K562 (cell line): ENCODE measurements around the gene MYOZ2. TPM values are rescaled to one million over a fixed set of nuclear protein-coding genes. Genes with fewer than 3 reads are reported as not detected.

Experiments used
- ATAC-seq: fragments of 200-7000 bp; cut with Tn5 transposase; 3 replicates; pipeline ENCODE4 v1.9.1; 2020; ENCODE audit warnings: moderate library complexity
- BruUV-seq: library from RNA; stranded (reverse); fragments of 400-500 nt; replicated peaks from 2 replicates; lab custom pipeline; 2021; lab: Mats Ljungman, UMichigan
- CTCF ChIA-PET: fragments of 300-600 bp; formaldehyde crosslinking; extraction: SDS; loops from one replicate; lab custom pipeline; 2021; ENCODE audit warnings: low intra/inter-chr PET ratio; lab: Yijun Ruan, JAX
- POLR2A ChIA-PET: fragments of 300-600, 350-650 bp; sonication (Branson Sonifier 250); formaldehyde crosslinking; extraction: SDS; loops from one replicate; lab custom pipeline; 2021; ENCODE audit warnings: antibody characterized with exemption, inconsistent platforms; lab: Yijun Ruan, JAX
- DNase-seq, 4 experiments: peaks; one replicate each; pipeline versions ENCODE4 v3.0.0 to v3.0.0-alpha.2; 2011 to 2018; ENCODE audit warnings: low spot score in 3 of 4, mixed read lengths in 3 of 4; ENCODE audit errors: extremely low read depth in 1 of 4
- FAIRE-seq: peaks from 2 replicates; lab custom pipeline; 2011; peaks lifted over from hg19 to GRCh38; lab: Jason Lieb, UNC
- H2AFZ ChIP-seq: 2 replicates; pipeline ENCODE4 v1.6.0; 2011; ENCODE audit warnings: low read depth, low read length, control low read depth, inconsistent platforms
- H3K27ac ChIP-seq: fragments of 200-600 bp; 3 replicates; pipeline ENCODE4 v1.8.0; 2011; ENCODE audit warnings: low read depth, mild to moderate bottlenecking, control low read depth, inconsistent platforms, low read length, moderate library complexity, mixed read lengths; ENCODE audit errors: extremely low read depth
- H3K27me3 ChIP-seq, 2 experiments: fragments of 300-600 bp in 1 of 2; 2 replicates in 1 of 2; 3 replicates in 1 of 2; pipeline versions ENCODE4 v1.6.0 to v1.8.0; 2011; ENCODE audit warnings: inconsistent platforms in 2 of 2, low read length in 2 of 2, mild to moderate bottlenecking in 1 of 2, mixed read lengths in 1 of 2, moderate library complexity in 1 of 2; ENCODE audit not compliant: control insufficient read depth in 2 of 2, insufficient read depth in 2 of 2
- H3K36me3 ChIP-seq: fragments of 300-600 bp; 3 replicates; pipeline ENCODE4 v1.8.0; 2011; ENCODE audit warnings: mild to moderate bottlenecking, low read length, inconsistent platforms; ENCODE audit not compliant: control insufficient read depth, insufficient read depth
- H3K4me1 ChIP-seq, 2 experiments: fragments of 200-600 bp in 1 of 2; replicated peaks in 1 of 2; 2 replicates in 1 of 2; 3 replicates in 1 of 2; pipeline versions ENCODE4 v1.5.1 to v1.8.0; 2011; ENCODE audit warnings: inconsistent platforms in 2 of 2, low read length in 2 of 2, mild to moderate bottlenecking in 1 of 2, mixed read lengths in 1 of 2, moderate library complexity in 1 of 2; ENCODE audit not compliant: control insufficient read depth in 2 of 2, insufficient read depth in 2 of 2
- H3K4me2 ChIP-seq: 2 replicates; pipeline ENCODE4 v1.6.1; 2011; ENCODE audit warnings: low read length, control low read depth, inconsistent platforms, mixed read lengths; ENCODE audit not compliant: insufficient read depth
- H3K4me3 ChIP-seq: fragments of 200-600 bp; sonication (generic), shearing (Covaris generic); 2 replicates; pipeline ENCODE4 v1.5.1; 2016; ENCODE audit warnings: control low read depth, inconsistent platforms
- H3K79me2 ChIP-seq: fragments of 200-600 bp; 3 replicates; pipeline ENCODE4 v1.8.0; 2011; ENCODE audit warnings: low read length, inconsistent platforms; ENCODE audit not compliant: control insufficient read depth, insufficient read depth
- H3K9ac ChIP-seq, 2 experiments: 2 replicates each; pipeline versions ENCODE4 v1.6.0 to v1.6.1; 2011; ENCODE audit warnings: low read depth in 2 of 2, low read length in 2 of 2, control low read depth in 1 of 2, inconsistent platforms in 1 of 2, mild to moderate bottlenecking in 1 of 2, mixed read lengths in 1 of 2; ENCODE audit not compliant: insufficient read depth in 1 of 2
- H3K9me1 ChIP-seq: one replicate; pipeline ENCODE4 v1.6.0; 2011; ENCODE audit warnings: inconsistent platforms, mild to moderate bottlenecking, low read length, moderate library complexity; ENCODE audit not compliant: control insufficient read depth, insufficient read depth
- H3K9me3 ChIP-seq: replicated peaks from 2 replicates; pipeline ENCODE4 v1.5.1; 2011; ENCODE audit warnings: low read depth, low read length, inconsistent platforms; ENCODE audit not compliant: control insufficient read depth, insufficient read depth
- H4K20me1 ChIP-seq: replicated peaks from 2 replicates; pipeline ENCODE4 v1.6.1; 2011; ENCODE audit warnings: low read length, inconsistent platforms, mixed read lengths; ENCODE audit not compliant: control insufficient read depth, insufficient read depth
- CBX3 ChIP-seq, 2 experiments: IDR thresholded peaks; 1 replicate in 1 of 2; 2 replicates in 1 of 2; pipeline ENCODE4 v1.6.1; 2012; ENCODE audit warnings: inconsistent platforms in 2 of 2, low read length in 2 of 2, borderline replicate concordance in 1 of 2, control low read depth in 1 of 2
- DPF2 ChIP-seq: fragments of 450-650 bp; IDR thresholded peaks from 2 replicates; pipeline ENCODE4 v1.6.1; 2016
- E4F1 ChIP-seq: fragments of 250-450 bp; sonication (Bioruptor Pico); IDR thresholded peaks from 2 replicates; pipeline ENCODE4 v1.5.0; 2021; ENCODE audit warnings: mild to moderate bottlenecking, borderline replicate concordance
- FOSL1 ChIP-seq: fragments of 200-800 bp; sonication (Bioruptor generic); conservative IDR thresholded peaks from 2 replicates; pipeline ENCODE4 v1.6.1; 2016; ENCODE audit warnings: missing genetic modification characterization, missing compliant biosample characterization
- GABPA ChIP-seq: fragments of 200-800 bp; sonication (Bioruptor generic); conservative IDR thresholded peaks from 2 replicates; pipeline ENCODE4 v1.6.1; 2016; ENCODE audit warnings: low read depth, missing genetic modification characterization, missing compliant biosample characterization
- HMGN3 ChIP-seq: IDR thresholded peaks from 2 replicates; pipeline ENCODE4 v1.6.1; 2011; ENCODE audit warnings: borderline replicate concordance, low read depth, mild to moderate bottlenecking, mixed read lengths, low read length; ENCODE audit not compliant: insufficient read length; ENCODE audit errors: extremely low read depth
- KDM5B ChIP-seq: fragments of 200-600 bp; sonication (generic); IDR thresholded peaks from 2 replicates; pipeline ENCODE4 v1.6.1; 2012; ENCODE audit warnings: low read depth, mild to moderate bottlenecking, moderate library complexity, low read length, control low read depth, inconsistent platforms; ENCODE audit not compliant: insufficient replicate concordance
- KLF10 ChIP-seq: fragments of 250-450 bp; sonication (Bioruptor Pico); IDR thresholded peaks from 2 replicates; pipeline ENCODE4 v1.6.1; 2021; ENCODE audit warnings: matching md5 sums
- MAFG ChIP-seq: fragments of 450-650 bp; conservative IDR thresholded peaks from 2 replicates; pipeline ENCODE4 v1.6.1; 2016; ENCODE audit warnings: missing genetic modification characterization, missing compliant biosample characterization
- PKNOX1 ChIP-seq: fragments of 450-650 bp; IDR thresholded peaks from 2 replicates; pipeline ENCODE4 v1.6.1; 2016
- PPARD ChIP-seq: fragments of 250-450 bp; sonication (Bioruptor Pico); IDR thresholded peaks from 2 replicates; pipeline ENCODE4 v1.8.0; 2022; ENCODE audit warnings: inconsistent platforms, mild to moderate bottlenecking, moderate library complexity
- RBBP5 ChIP-seq: fragments of 200-600 bp; sonication (generic); IDR thresholded peaks from 2 replicates; pipeline ENCODE4 v1.6.1; 2012; ENCODE audit warnings: borderline replicate concordance, mild to moderate bottlenecking, low read length, control low read depth, inconsistent platforms; ENCODE audit not compliant: insufficient read depth, poor library complexity, severe bottlenecking
- RUNX1 ChIP-seq: sonication (generic); IDR thresholded peaks from 2 replicates; pipeline ENCODE4 v1.6.1; 2016; ENCODE audit warnings: antibody characterized with exemption, low read depth
- SRSF7 ChIP-seq: fragments of 200-400 bp; formaldehyde crosslinking; optimal IDR thresholded peaks from 2 replicates; pipeline ENCODE3; 2017; ENCODE audit warnings: mild to moderate bottlenecking, low read depth, low read length
- TGIF2 ChIP-seq: sonication (generic); formaldehyde crosslinking; IDR thresholded peaks from 2 replicates; pipeline ENCODE4 v1.8.1; 2022; ENCODE audit warnings: mild to moderate bottlenecking, missing genetic modification reagents, moderate library complexity
- ZFX ChIP-seq: sonication (generic); formaldehyde crosslinking; IDR thresholded peaks from 2 replicates; pipeline ENCODE4 v1.8.0; 2022; ENCODE audit warnings: mild to moderate bottlenecking, missing genetic modification reagents, moderate library complexity
- ZNF134 ChIP-seq: fragments of 250-450 bp; sonication (Bioruptor Pico); conservative IDR thresholded peaks from 2 replicates; pipeline ENCODE4 v1.4.0; 2020
- ZNF778 ChIP-seq: fragments of 450-650 bp; formaldehyde crosslinking; IDR thresholded peaks from 2 replicates; pipeline ENCODE4 v1.4.0; 2020; ENCODE audit warnings: mild to moderate bottlenecking, moderate library complexity
- WGBS: fragments of 100-300 bp; shearing (Covaris generic); methylation state at CpG from one replicate; pipeline ENCODE4 v1.1.6; 2016; ENCODE audit warnings: low coverage, mixed read lengths; ENCODE audit not compliant: insufficient coverage; ENCODE audit errors: missing lambda C conversion rate; 5-methylcytosine and 5-hydroxymethylcytosine counted together
- in situ Hi-C: fragments of 300-500 bp; cut with MboI; formaldehyde crosslinking; loops from 4 replicates; pipeline ENCODE4 v1.15.0; 2018; ENCODE audit warnings: inconsistent platforms, mixed read lengths
- intact Hi-C: fragments of 100-400 bp; cut with micrococcal nuclease; formaldehyde crosslinking; loops from 2 replicates; pipeline ENCODE4 v1.14.2; 2022
- polyA plus RNA-seq, 8 experiments: library from polyadenylated mRNA; depleted of rRNA in 4 of 8; stranded (reverse) in 5 of 8; unstranded in 3 of 8; fragments of >200 nt; fragmentation: Nextera tagmentation in 2 of 8; fragmentation: Illumina TruSeq in 1 of 8; extraction: Ambion mirVana in 2 of 8; extraction: Trizol in 1 of 8; gene quantifications; 2 replicates each; pipeline versions ENCODE4 v1.2.1 to v1.2.3, GENCODE V29; 2011 to 2014; ENCODE audit warnings: inconsistent platforms in 1 of 8, missing spikeins in 1 of 8
- total RNA-seq, 7 experiments: library from RNA; depleted of rRNA in 6 of 7; stranded (reverse); fragments of >200 nt in 6 of 7; fragmentation: Illumina TruSeq in 2 of 7; extraction: Trizol in 2 of 7; gene quantifications; 2 replicates each; pipeline versions ENCODE4 v1.2.1 to v1.2.3, GENCODE V29; 2011 to 2021; ENCODE audit warnings: low replicate concordance in 1 of 7

Gene MYOZ2
- total and polyA plus RNA-seq, 9 of the 15 experiments (the other 6 are each of a cell fraction or from before 2014, with no cell fraction given) = not detected

- TF ChIP-seq ZNF134 (CRISPR knock-in tag) = no peak
- no peak for TF ChIP-seq ZFX (CRISPR knock-in tag)
- TF ChIP-seq DPF2 = no peak
- TF ChIP-seq PKNOX1 = no peak
- TF ChIP-seq FOSL1 = no peak
- TF ChIP-seq RUNX1 = no peak
- TF ChIP-seq KLF10 (CRISPR knock-in tag) = no peak
- TF ChIP-seq RBBP5 = no peak
- no peak for TF ChIP-seq TGIF2
- no peak for TF ChIP-seq KDM5B
- TF ChIP-seq ZNF778 (CRISPR knock-in tag) = no peak
- TF ChIP-seq CBX3 (IDR thresholded peaks at IDR 0.05; ENCODE audit: borderline replicate concordance in 1 of 2, low read length in 2 of 2) = no peak
- no peak for TF ChIP-seq E4F1 (CRISPR knock-in tag)
- TF ChIP-seq MAFG (tag) = no peak
- no peak for TF ChIP-seq HMGN3
- no peak for TF ChIP-seq SRSF7
- no peak for TF ChIP-seq PPARD (CRISPR knock-in tag)
- no peak for TF ChIP-seq GABPA
- 0 out of 2 replicates have a peak, but pooled peaks cover 1% of the 10 kb centered on the region for H3K9me3 ChIP-seq
- H3K36me3 ChIP-seq = no peaks in the 10 kb centered on the region
- no TSS peak for BruUV-seq
- H3K4me1 ChIP-seq = no peaks in the 10 kb centered on the region; a peak in 1 of 5 replicates
- H3K9me1 ChIP-seq = no peaks in the 10 kb centered on the region
- no peaks in the 10 kb centered on the region for H3K79me2 ChIP-seq
- H3K9ac ChIP-seq = no peak overlapping the region
- DNase-seq (no peak), ATAC-seq (no peak), FAIRE-seq (no peak)
- no peak overlapping the region for H3K27ac ChIP-seq
- in situ Hi-C loops (no loop called here), intact Hi-C loops (no loop called here)
- 0% methylated on average over 1 of the region's 1 CpG for WGBS
- H2AFZ ChIP-seq = no peak overlapping the region
- H3K27me3 ChIP-seq = no peaks in the 10 kb centered on the region; a peak in 1 of 5 replicates
- H3K4me2 ChIP-seq = no peak overlapping the region
- H4K20me1 ChIP-seq = no peaks in the 10 kb centered on the region
- no peak overlapping the region for H3K4me3 ChIP-seq
- ChIA-PET POLR2A (no interaction called here), CTCF (no interaction called here)
Observed at GRCh38 chr4:119189638-119190037, 54.0 kb downstream of the MYOZ2 start.
